ENCODE measurements around the gene PHF20.

GRCh38 chr20:35920523-35920922, 148.7 kb downstream of the PHF20 start:
- TF ChIP-seq CTCF (conservative IDR thresholded peaks at IDR 0.05) (no peak), ZFX (IDR thresholded peaks at IDR 0.05) (no peak)

All from C4-2B (cell line).